GM18502 (cell line): ENCODE data around the gene ATP8B4.

ENCODE experiments used
- ATAC-seq: cut with Tn5 transposase; IDR thresholded peaks from one replicate; pipeline ENCODE4 v1.9.1; 2021; ENCODE audit warnings: mild to moderate bottlenecking; ENCODE audit not compliant: unreplicated experiment, poor library complexity

The ATP8B4 gene

DNA sequence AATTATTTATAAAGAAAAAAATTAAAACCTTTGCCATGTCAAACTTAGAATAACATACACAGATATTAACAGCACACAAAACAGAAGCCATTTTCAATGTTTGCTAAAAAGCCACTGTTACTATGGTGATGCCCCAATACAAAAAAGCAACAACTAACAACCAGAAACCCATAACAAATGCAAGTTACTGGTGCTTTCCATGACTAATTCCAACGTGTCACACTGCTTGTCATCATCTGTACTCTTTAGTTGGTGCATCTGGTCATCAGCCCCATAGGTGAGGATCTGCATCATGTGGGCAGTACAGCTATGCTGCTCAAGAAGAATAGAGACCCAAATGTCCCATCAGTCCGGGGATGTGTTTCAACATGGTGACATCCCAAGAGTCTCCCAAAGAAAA, 52.8 kb downstream of the ATP8B4 start:
- no peak for ATAC-seq

DNA sequence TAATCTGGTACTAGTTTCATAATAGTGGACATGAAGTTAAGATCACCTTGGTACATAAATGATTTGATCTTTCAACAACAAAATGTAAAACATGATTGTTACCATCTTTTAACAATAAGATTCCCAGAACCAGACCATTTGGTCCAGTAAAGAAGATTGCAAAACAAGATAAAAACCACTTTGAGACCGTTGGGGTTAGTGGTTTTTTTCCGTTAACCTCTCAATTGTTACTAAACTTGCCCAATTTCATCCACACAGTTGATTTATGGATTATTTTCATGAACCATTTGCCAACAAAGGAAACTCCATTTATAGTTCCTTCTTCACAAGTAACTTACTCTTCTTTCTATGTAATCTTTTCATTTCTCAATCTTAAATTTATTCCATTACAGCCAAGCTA, 53.8 kb downstream of the ATP8B4 start:
- ATAC-seq = no peak

DNA sequence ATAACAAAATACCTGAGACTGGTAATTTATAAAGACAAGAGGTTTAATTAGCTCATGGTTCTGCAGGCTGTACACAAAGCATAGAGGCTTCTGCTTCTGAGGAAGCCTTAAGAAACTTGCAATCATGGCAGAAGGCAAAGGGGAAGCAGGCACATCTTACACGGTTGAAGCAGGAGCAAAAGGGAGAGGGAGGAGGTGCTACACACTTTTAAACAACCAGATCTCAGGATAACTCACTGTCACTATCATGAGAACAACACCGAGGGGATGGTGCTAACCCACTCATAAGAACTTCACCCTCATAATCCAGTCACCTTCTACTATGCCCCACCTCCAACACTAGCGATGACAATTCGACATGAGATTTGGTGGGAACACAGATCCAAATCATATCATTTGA, 54.4 kb downstream of the ATP8B4 start:
- no peak for ATAC-seq

DNA sequence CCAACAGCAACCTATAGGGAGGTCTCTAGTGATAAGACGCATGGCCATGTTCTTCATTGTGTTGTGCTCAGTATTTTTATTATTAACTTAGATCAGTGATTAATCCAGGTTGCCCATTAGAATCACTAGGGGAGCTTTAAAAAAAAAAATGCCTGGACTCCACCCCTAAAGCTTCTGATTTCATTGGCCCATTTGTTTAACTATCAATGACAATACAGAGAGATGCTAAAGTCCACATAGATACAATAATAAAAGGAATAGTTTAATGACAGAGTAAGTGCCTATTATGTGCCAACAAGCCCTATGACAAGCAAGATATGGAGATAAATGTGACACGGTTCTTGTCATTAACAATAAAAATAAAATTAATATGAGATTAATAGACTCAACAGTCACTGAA, 55.8 kb downstream of the ATP8B4 start:
- ATAC-seq = no peak

DNA sequence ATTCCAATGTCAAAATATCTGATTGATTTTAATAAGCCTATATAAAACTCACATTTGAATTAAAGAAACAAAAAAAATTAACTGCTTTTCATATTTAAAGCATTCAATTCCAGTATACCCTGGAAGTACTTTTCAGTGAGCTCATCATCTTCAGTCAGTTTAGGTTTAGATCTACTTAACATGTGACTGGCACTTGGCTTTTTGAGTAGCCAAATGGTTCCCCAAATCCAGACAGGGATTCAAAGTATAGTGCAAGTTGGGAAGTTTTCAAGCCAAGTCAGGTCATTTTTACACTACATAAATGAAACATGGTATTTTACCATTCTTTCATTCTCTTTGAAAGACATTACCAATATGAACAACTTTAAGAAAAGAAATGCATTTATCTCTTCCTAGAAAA, 57.5 kb downstream of the ATP8B4 start:
- no peak for ATAC-seq

DNA sequence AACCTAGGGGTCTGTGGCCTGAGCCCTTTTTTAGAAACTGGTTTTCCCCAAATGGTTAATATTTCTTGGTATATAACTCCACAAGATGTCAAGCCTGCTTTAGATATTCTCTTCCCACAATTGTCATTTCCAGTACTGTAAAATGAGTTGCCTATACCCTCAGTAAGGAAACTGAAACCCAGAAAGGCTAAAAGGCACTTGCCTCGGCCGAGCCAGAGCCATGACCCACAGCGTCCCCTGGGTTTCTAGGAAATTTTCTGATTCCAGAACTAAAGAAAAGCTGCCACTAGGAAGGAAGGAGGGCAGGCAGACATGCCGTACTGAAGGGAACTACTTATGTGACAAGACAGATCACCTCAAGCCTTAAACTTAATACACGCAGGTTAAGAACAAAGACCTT, 59.1 kb downstream of the ATP8B4 start:
- no peak for ATAC-seq

DNA sequence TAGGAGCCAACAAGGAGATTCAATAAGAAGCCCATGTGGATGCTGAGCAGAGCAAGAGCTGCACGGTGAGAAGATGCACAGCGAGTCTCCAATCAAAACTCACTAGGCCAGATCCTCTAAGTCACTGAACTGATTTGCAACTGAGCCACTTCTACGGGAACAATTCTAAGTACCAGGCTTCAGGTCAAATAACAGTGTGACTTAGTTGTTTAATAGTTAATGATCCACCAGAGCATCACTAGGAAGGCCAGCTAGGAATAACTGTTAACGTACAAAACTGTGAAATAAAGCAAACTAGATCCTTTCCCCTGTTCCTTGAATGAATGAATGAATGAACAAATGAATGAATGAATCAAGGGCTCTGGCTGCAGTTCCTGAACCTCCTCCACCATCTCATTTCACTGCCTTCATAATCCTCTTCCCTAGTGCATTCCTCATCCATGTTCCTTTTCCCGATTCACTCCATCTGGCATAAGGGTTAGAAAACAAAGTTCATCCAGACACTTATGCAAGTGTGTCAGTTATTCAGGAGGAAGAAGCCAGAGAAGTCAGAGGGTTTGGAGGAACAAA, 59.7 kb downstream of the ATP8B4 start:
- no peak for ATAC-seq

DNA sequence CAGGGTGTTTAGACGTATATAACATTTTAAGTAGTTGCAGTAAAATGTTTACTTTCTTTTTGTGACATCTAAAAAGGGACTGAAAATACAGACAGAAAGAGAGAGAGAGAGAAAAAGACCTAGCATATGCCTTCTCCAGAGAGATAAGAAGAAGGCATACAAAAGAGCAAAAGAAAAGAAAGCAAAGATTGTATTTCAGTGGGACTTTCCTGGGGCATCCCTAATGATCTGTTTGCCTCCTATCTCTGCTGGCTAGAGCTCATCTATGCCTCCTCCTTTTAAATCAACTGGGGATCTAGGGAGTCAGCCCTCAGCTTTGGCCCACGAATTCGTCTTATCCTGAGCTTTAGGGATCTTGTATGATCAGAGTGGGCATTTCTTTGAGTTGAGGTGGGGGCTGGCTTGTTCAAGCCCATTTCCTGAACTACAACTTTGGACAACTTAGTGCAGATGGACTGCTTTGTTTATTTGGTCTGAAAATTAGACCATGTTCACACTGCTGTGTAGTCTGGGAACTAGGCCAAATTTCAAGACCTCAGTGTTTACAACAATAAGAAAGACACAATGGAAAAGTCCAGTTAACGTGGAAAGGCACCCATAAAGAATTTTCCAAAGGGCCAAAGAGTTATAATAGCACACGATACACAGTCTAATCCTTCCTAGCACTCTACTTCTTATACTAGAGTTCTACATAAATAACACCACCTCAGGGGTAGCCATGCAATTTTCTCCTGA, 61.0 kb downstream of the ATP8B4 start:
- no peak for ATAC-seq

DNA sequence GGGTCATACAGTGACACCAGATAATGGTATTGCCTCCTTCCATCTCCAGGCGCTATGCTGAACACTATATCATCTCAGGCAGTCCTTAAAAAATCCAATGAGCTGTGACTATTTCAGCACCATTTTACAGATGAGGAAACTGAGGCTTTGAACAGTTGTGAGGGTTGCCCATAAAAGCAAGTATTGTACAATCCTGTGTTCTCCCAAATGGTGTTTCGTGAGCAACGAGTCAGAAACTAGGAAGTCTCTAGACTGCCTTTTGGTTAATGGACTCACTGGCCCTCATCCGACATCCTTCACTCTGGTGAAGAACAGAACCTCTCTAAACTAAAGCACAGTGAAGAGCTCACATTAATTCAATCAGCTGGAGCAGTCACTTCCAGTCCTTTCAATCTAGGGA, 61.8 kb downstream of the ATP8B4 start:
- no peak for ATAC-seq

DNA sequence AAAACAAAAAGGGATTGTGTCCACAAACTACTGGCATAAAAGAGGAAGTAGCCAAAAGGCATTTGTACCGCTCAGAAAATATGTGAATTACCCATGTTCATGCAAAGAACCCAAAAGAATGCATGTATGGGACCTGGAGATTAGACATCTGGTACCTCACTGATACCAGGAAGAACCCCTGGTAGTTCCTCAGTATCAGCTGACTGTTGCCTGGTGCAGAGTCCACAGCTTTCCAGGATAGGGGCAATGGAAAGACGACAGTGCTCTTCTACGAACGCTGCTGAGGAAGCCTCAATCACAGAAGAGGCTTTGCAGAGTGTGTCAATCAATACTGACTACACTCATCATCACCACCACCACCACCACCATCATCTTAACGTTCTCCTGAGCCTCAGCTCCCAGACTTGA, 63.3 kb downstream of the ATP8B4 start:
- ATAC-seq = no peak

DNA sequence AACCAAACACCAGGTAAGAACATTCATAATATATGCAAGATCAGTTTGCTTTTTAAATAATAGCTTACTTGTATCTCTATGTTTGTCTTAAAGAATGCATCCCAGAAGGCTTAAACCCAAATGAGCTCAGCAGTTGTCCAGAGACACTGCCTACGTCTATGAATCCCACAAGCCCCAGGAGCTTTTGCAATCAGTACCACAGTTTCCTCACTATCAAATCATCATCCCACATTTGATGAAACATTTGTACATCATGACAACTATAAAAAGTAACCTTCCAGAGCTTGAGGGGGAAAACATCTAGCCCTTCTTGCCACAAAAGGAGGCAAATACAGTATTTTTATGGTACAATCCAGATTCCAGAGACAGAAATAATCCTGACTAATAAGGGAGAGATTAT, 63.7 kb downstream of the ATP8B4 start:
- ATAC-seq = no peak

DNA sequence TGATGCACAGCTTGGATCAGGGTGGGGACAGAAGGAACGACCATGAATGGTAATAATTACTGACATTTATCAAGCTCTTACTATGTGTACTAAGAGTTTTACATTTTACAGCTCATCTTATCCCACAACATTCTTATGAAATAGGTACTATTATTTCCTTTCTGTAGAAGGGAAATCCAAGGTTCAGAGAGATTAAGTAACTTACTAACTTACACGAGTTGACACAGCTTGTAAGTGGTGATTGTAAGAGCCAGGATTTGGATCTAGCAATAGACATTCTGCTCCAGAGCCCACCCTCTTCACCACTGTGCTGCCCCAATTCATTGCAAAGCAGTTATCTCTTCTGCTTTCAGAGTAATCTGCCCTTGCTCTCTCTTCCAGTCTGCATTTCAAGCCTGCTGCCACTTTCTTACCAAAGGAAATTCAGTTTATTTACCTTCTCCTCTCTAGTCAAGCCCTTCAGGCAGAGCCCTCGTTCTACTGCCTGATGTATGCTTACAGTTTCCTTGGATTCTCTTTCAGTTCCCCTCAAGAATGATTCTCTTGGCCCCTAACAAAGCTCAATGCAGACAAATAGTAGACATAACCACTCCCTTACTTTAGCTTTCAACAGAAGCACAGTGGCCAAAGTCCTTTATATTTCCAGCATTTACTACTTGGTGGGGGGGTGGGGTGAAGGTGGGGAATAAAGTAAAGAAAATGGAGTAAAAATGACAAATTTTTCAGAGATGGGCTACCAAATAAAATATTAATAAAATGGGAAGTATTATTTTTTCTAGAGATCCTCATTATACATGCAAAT, 65.8 kb downstream of the ATP8B4 start:
- no peak for ATAC-seq

DNA sequence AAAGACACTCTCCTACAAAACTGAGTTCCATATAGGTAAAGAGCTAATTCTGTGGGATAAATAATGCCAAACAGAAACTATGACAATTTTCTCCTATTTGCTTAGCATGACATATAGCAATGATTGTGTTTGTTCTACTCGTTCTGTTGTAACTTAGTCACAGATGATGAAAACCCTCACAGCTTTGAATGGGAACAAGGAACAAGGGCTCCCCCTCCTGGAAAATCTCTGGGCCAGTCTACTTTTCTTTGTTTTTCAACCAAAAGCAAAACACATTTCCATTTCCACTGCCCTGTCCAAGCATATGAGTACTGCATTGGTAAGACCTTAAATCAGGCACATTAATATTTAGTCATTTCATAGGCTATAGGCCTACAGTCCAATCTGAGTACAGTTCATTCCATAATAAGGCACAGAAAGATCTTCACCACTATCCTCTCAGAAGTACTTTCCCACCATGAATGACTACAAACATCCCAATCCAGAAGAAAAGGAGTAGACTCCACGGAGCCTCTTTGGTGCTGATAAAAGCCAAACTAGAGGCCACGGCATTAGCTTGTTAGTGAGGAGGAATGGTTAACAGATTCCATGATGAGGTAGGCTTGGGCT, 67.1 kb downstream of the ATP8B4 start:
- no peak for ATAC-seq

DNA sequence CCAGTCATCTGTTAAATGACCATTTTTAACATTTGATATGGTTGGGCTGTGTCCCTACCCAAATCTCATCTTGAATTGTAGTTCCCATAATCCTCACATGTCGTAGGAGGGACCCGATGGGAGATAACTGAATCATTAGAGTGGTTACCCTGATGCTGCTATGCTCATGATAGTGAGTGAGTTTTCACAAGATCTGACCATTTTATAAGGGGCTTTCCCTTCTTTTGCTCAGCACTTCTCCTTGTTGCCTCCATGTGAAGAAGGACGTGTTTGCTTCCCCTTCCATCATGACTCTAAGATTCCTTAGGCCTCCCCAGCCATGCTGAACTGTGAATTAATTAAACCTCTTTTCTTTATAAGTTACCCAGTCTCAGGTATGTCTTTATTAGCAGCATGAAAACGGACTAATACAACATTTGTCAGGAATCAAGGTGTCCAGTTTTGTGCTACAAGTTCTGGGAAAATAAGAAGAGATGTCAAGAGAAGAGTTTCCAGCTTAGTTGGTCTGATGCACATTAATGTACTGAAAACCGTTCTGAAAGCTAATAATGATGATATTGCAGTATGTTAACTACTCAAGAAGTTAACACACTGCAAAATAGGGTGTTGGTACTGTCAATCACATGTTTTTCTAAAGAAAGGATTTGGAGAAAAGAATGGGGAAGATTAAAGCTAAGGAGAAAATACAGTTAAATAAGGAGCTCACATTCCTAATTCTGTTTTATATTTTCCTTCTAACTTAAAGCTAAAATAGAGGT, 67.9 kb downstream of the ATP8B4 start:
- no peak for ATAC-seq

DNA sequence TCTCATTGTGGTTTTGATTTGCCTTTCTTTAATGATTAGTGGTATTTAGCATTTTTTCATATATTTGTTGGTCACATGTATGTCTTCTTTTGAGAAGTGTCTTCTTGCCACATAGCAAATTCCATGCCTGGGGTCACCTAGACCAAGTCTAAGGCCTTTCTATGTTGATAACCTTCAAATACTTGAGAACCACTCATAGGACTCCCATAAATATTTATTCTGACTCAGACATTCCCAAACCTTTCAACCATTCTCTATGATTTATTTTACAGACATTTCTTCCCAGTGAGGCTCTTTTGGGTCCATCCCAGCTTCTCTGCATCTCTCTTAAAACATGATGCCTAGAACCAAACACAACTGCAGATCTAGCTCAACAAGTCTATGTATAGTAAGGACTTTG, 69.2 kb downstream of the ATP8B4 start:
- ATAC-seq = no peak

DNA sequence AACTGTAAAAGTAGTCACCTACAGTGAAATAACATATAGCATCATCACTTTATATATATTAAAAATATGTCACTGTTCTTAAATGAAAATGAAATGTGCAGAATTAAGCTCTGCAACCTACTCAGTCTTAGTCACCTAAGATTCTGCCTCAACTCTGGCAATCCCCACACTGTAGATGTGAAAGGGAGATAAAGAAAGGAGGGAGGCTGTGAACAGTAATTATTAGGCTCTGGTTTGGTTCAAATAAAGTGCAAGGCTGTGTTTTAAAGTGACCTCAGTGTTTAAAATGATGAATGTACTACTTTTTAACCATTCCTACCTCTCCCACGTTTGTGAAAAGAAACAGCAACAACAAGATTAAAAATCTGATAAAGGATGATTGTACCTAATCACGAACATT, 72.2 kb downstream of the ATP8B4 start:
- no peak for ATAC-seq

DNA sequence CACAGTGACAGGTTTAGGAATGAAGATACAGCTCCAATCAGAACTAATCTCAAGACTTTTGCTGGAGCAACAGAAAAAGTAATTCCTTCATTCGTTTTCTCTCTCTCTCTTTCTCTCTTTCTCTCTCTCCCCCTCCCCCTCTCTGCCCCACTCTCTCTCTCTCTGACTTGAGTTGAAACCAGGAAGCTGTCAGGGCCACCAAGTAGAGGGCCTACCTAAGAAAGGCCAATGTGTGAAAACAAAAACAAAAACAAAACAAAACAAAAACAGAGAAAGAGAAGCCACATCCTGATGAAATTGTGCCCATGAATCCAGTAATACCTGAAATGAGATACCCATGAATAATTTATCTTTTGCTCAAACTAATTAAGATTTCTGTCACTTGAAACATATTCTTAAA, 72.9 kb downstream of the ATP8B4 start:
- peak; percentile 80 for ATAC-seq

DNA sequence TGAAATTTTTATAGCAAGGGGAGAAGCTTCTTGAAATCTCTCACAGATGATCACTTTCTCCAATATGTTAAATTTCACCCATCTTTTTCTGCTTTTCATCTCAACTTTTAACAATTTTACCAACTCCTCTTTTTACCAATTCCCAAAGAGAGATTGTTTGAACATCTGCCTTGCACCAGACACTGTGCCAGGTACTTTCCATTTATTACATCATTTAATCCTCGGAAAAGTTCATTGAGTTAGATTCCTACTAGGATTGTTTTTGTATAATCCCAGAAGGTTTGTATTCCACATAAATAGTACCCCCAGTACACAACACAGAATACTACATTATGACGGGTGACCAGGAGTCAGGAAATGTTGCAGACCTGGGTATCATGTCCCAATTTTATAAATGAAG, 74.1 kb downstream of the ATP8B4 start:
- no peak for ATAC-seq

DNA sequence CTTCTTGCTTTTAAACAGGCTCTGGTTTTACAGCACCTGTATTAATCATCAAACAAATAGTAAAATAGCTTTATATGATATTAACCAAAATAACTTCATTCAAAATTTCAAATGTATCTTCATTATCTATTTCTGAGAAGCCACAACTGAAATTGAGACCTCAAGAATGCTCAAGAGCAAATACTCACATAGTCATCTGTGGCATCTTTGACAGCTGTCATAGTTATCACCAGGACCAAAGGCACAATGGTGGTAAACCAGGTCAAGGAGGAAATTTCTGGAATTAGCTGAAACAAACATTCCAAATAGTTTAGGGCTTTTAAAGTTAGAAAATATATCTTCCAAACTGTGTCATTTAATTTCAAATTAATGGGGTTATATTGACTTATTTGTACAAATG, 74.6 kb downstream of the ATP8B4 start:
- ATAC-seq = no peak

DNA sequence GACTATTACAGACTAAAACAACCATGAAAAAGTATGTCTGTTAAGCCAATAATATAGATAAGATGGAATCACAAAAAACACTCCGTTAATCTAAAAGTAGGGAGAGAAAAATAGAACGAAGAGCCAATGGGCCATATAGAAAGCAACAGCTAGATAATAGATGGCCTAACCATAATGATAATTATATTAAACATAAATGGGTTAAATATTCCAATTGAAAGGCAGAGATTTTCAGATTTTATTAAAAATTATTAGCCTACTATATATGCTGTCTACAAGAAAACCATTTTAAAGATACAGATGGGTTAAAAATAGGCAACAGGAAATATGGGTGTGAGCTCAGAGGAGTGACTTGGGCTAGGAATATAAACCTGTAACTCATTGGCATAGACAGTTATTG, 76.3 kb downstream of the ATP8B4 start:
- ATAC-seq = no peak

DNA sequence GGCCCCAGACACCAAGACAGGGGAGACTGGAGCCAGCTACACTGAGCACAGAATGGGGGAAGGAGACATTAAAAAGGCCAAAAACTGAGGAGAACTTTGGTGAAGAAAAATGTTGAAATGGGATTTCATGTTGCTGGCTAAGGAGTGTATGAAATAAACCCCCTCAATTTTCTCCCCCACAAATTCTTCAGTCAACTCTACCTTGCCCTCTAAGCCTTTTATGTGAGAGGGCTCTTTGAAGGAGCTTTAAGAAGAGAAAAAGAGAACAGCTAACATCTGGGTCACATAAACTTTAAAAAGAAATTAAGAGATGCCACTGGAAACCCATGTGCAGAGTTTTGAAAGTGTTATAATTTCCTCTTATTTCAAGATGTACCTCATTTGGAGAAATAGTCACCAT, 88.6 kb downstream of the ATP8B4 start:
- no peak for ATAC-seq
